Activated naive CD4-positive, alpha-beta T cell treated with anti-CD3 and anti-CD28 coated beads for 36 hours (primary cell): ENCODE measurements around the gene EEF2KMT. TPM values are rescaled to one million over a fixed set of nuclear protein-coding genes. Genes with fewer than 3 reads are reported as not detected.
"Not testable (repeated sequence)": the region's sequence is repeated elsewhere in the genome, so short reads cannot be mapped to it uniquely, and the experiment has no call there.

Experiments used
- CTCF ChIA-PET: fragments of 350-600 bp; sonication (Branson Sonifier 250); formaldehyde crosslinking; loops from one replicate; lab custom pipeline; 2021; ENCODE audit warnings: antibody characterized with exemption; lab: Charles Lee
- DNase-seq: peaks from one replicate; pipeline ENCODE4 v3.0.0-alpha.2; 2020
- H3K27ac Mint-ChIP-seq: one replicate; pipeline ENCODE4 v1.8.0; 2021; ENCODE audit warnings: mild to moderate bottlenecking, mixed read lengths
- H3K27me3 Mint-ChIP-seq: one replicate; pipeline ENCODE4 v1.8.0; 2021; ENCODE audit warnings: low read depth, mixed read lengths
- H3K36me3 Mint-ChIP-seq: one replicate; pipeline ENCODE4 v1.8.0; 2021; ENCODE audit warnings: low read depth, mixed read lengths
- H3K4me1 Mint-ChIP-seq: one replicate; pipeline ENCODE4 v1.8.0; 2021; ENCODE audit warnings: low read depth, mixed read lengths
- H3K4me3 Mint-ChIP-seq: one replicate; pipeline ENCODE4 v1.8.0; 2021; ENCODE audit warnings: mild to moderate bottlenecking, moderate library complexity, mixed read lengths
- H3K9me3 Mint-ChIP-seq: one replicate; pipeline ENCODE4 v1.8.0; 2021; ENCODE audit warnings: mixed read lengths
- intact Hi-C: fragments of 100-400 bp; cut with micrococcal nuclease; formaldehyde crosslinking; loops from one replicate; pipeline ENCODE4 v1.15.1; 2023
- total RNA-seq, 2 experiments: library from RNA; stranded (reverse); gene quantifications; one replicate each; pipeline ENCODE4 v1.2.3, GENCODE V29; 2021

EEF2KMT gene
- total RNA-seq, 2 experiments from 2014 or later = 13.8 to 14.2 TPM

- not testable (repeated sequence) for DNase-seq, H3K4me3 Mint-ChIP-seq, H3K4me1 Mint-ChIP-seq, H3K27me3 Mint-ChIP-seq, H3K27ac Mint-ChIP-seq, H3K9me3 Mint-ChIP-seq
- CTCF ChIA-PET = interaction anchor here (0.7 kb wide), 1 partner anchor 42 kb away, joined by 3 read pairs; no protein-coding TSS in a partner anchor
- peaks cover 13% of the 10 kb centered on the region for H3K36me3 Mint-ChIP-seq
- intact Hi-C loops = loop anchor here (10.0 kb wide), 1 partner anchor 555 kb away; the partner anchor contains the start of gene CDIP1
Observed at GRCh38 chr16:5089911-5090555, 7.6 kb downstream of the EEF2KMT start.

GRCh38 chr16:5088936-5089335 lies 8.7 kb downstream of the EEF2KMT start:
- H3K4me3 Mint-ChIP-seq, DNase-seq, H3K27ac Mint-ChIP-seq, CTCF ChIA-PET, H3K4me1 Mint-ChIP-seq, H3K27me3 Mint-ChIP-seq, intact Hi-C loops, H3K9me3 Mint-ChIP-seq: not testable (repeated sequence)
- peaks cover 20% of the 10 kb centered on the region for H3K36me3 Mint-ChIP-seq

DNA sequence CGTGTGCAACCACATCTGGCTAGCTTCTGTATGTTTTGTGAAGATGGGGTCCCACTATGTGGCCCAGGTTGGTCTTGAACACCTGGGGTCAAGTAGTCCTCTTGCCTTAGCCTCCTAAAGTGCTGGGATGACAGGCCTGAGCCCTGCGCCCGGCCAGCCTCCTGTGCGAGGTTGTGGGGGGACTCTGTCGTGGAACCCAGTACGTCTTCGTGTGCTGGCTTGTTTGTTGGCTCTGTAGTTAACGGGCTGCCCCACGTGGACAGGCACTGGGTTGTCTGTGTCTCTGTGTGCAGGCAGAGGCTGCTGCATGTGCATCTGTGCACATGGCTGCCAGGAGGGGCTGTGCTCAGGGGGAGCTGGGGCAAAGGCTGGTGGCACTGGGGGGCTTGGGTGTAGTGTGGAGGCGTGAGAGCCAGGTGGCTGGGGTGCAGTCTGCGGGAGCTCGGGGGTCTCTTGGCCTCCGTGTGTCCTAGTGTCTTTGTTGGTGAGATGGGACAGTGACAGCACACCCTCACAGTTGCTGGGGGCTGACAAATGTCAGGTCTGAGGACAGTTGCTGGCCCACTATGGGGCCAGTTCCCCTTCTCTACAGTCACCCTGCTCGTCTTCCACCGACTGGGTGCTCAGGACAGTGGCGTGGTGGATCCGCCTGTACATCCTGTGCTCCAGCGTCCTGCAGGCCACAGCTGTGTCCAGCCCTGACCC lies 9.4 kb downstream of the EEF2KMT start:
- CTCF ChIA-PET, H3K4me3 Mint-ChIP-seq, H3K9me3 Mint-ChIP-seq, intact Hi-C loops, H3K27me3 Mint-ChIP-seq, H3K27ac Mint-ChIP-seq, H3K4me1 Mint-ChIP-seq, DNase-seq: not testable (repeated sequence)
- peaks cover 22% of the 10 kb centered on the region for H3K36me3 Mint-ChIP-seq

DNA sequence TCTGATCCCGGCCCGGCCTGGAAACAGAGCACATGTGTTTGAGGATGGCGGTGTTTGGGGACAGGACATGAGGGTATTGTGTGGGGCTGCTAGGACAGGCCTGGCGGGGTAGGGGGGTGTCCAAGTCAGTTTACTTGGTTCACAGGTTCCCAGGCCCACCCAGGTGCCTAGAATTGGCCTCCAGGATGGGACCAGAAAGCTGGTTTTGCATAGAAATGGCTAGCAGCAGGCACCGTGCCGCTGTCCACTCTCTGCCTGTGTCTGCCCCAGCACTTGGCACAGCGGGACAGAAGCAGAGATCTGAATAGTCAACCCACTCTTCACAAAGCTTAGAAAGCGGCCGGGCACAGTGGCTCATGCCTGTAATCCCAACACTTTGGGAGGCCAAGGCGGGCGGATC lies 11.9 kb downstream of the EEF2KMT start:
- H3K4me3 Mint-ChIP-seq, H3K9me3 Mint-ChIP-seq, H3K4me1 Mint-ChIP-seq, DNase-seq, intact Hi-C loops, H3K27ac Mint-ChIP-seq, H3K27me3 Mint-ChIP-seq: not testable (repeated sequence)
- CTCF ChIA-PET = interaction anchor here (0.7 to 1.5 kb wide), 4 partner anchors 10 to 54 kb away, joined by 3 to 7 read pairs (median 4); no protein-coding TSS in a partner anchor
- peaks cover 18% of the 10 kb centered on the region for H3K36me3 Mint-ChIP-seq

DNA sequence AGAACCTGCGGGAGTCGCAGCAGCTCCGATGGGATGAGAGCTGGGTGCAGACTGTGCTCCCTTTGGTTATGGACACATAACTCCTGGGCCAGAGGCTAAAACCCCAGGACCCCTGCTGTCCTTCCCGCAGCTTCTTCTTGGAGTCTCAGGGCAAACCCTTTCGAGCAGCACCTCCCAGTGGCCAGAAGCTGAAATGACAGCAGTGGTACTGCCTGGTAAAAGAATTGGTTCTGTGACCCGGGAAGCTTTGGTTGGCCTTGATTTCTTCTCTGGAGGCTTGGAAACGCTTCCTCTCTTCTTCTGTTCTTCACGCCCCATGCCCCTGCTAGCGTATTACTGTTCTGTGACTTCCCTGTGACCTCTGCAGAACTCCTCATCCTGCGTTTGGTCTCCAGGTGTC lies 12.8 kb downstream of the EEF2KMT start:
- peak; percentile 66 for DNase-seq
- H3K27ac Mint-ChIP-seq, intact Hi-C loops, H3K9me3 Mint-ChIP-seq, H3K4me1 Mint-ChIP-seq, H3K4me3 Mint-ChIP-seq, H3K27me3 Mint-ChIP-seq: not testable (repeated sequence)
- peaks cover 17% of the 10 kb centered on the region for H3K36me3 Mint-ChIP-seq
- CTCF ChIA-PET = interaction anchor here (0.7 to 1.6 kb wide), 8 partner anchors 10 to 53 kb away, joined by 3 to 11 read pairs (median 3); partner anchors contain the start of gene NAGPA

- H3K4me1 Mint-ChIP-seq, H3K9me3 Mint-ChIP-seq, H3K27ac Mint-ChIP-seq, H3K27me3 Mint-ChIP-seq, DNase-seq, intact Hi-C loops, H3K4me3 Mint-ChIP-seq: not testable (repeated sequence)
- peaks cover 19% of the 10 kb centered on the region for H3K36me3 Mint-ChIP-seq
- CTCF ChIA-PET = interaction anchor here (0.7 to 1.6 kb wide), 9 partner anchors 9 to 52 kb away, joined by 3 to 11 read pairs (median 3); partner anchors contain the start of gene NAGPA
Observed at GRCh38 chr16:5084099-5084731, 13.4 kb downstream of the EEF2KMT start.

GRCh38 chr16:5083646-5084045 lies 13.9 kb downstream of the EEF2KMT start:
- H3K27me3 Mint-ChIP-seq, H3K9me3 Mint-ChIP-seq, H3K4me1 Mint-ChIP-seq, intact Hi-C loops, H3K27ac Mint-ChIP-seq, H3K4me3 Mint-ChIP-seq, DNase-seq: not testable (repeated sequence)
- CTCF ChIA-PET = interaction anchor here (0.7 to 1.6 kb wide), 2 partner anchors 13 to 23 kb away, joined by 3 read pairs; no protein-coding TSS in a partner anchor
- H3K36me3 Mint-ChIP-seq = peaks cover 17% of the 10 kb centered on the region

DNA sequence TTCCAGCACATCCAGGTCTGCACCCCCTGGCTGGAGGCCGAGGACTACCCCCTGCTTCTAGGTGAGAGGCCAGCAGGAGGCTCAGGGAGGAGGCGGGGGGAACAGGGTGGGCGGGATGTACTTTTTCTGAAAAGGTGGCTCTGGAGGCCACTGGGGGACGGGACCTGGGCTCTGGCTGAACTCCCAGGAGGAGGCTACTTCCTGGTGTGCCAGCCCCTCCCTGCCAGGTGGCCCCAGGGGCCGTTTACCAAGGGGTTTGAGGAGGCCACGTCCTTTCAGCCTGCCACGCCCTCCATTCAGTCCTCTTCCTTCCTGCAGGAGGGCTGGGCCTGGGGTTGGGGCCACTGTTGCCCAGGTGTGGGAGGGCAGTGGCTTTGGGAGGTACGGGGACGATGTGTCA lies 16.6 kb downstream of the EEF2KMT start:
- H3K4me1 Mint-ChIP-seq, CTCF ChIA-PET: not testable (repeated sequence)

GRCh38 chr16:5080461-5080860 lies 17.1 kb downstream of the EEF2KMT start:
- H3K27ac Mint-ChIP-seq, intact Hi-C loops, H3K4me3 Mint-ChIP-seq, H3K9me3 Mint-ChIP-seq, DNase-seq, H3K27me3 Mint-ChIP-seq, H3K4me1 Mint-ChIP-seq, CTCF ChIA-PET: not testable (repeated sequence)
- H3K36me3 Mint-ChIP-seq = peaks cover 16% of the 10 kb centered on the region

More for the DNA sequence above, 16.6 kb downstream of the EEF2KMT start:
- peaks cover 12% of the 10 kb centered on the region for H3K36me3 Mint-ChIP-seq
- H3K4me3 Mint-ChIP-seq, H3K9me3 Mint-ChIP-seq, DNase-seq, H3K27ac Mint-ChIP-seq, H3K27me3 Mint-ChIP-seq, intact Hi-C loops: not testable (repeated sequence)

- DNase-seq = no peak
- no peak overlapping the region for H3K4me3 Mint-ChIP-seq
- intact Hi-C loops = no loop called here
- no peaks in the 10 kb centered on the region for H3K27me3 Mint-ChIP-seq
- H3K4me1 Mint-ChIP-seq = peaks cover 5% of the 10 kb centered on the region
- CTCF ChIA-PET = no interaction called here
- H3K9me3 Mint-ChIP-seq = no peaks in the 10 kb centered on the region
- H3K27ac Mint-ChIP-seq = no peak overlapping the region
- H3K36me3 Mint-ChIP-seq = peaks cover 14% of the 10 kb centered on the region
Observed at GRCh38 chr16:5078626-5079025, 19.0 kb downstream of the EEF2KMT start.

- CTCF ChIA-PET = no interaction called here
Observed at GRCh38 chr16:5077304-5077703, 20.3 kb downstream of the EEF2KMT start.

GRCh38 chr16:5075637-5076036 lies 22.0 kb downstream of the EEF2KMT start:
- H3K9me3 Mint-ChIP-seq = no peaks in the 10 kb centered on the region
- CTCF ChIA-PET = interaction anchor here (0.7 to 2.8 kb wide), 3 partner anchors 9 to 117 kb away, joined by 3 to 11 read pairs (median 3); no protein-coding TSS in a partner anchor
- H3K27me3 Mint-ChIP-seq = no peaks in the 10 kb centered on the region
- H3K27ac Mint-ChIP-seq = no peak overlapping the region
- H3K36me3 Mint-ChIP-seq = peaks cover 15% of the 10 kb centered on the region
- intact Hi-C loops = no loop called here
- H3K4me1 Mint-ChIP-seq = peaks cover 31% of the 10 kb centered on the region
- no peak overlapping the region for H3K4me3 Mint-ChIP-seq
- no peak for DNase-seq

More at GRCh38 chr16:5077304-5077703, 20.3 kb downstream of the EEF2KMT start:
- Mint-ChIP-seq H3K9me3 (no peaks in the 10 kb centered on the region), H3K27me3 (no peaks in the 10 kb centered on the region), H3K27ac (no peak overlapping the region), H3K4me1 (peaks cover 17% of the 10 kb centered on the region), H3K4me3 (no peak overlapping the region), H3K36me3 (peaks cover 12% of the 10 kb centered on the region)
- DNase-seq = no peak
- intact Hi-C loops = no loop called here
